GM23248 (cell line): ENCODE data around the gene NCR2. TPM values are rescaled to one million over a fixed set of nuclear protein-coding genes. Genes with fewer than 3 reads are reported as not detected.

ENCODE experiments used
- DNase-seq: peaks from one replicate; pipeline ENCODE4 v3.0.0-alpha.2; 2015
- H2AFZ ChIP-seq: fragments of 200-600 bp; sonication (generic); 2 replicates; pipeline ENCODE4 v1.6.1; 2016; ENCODE audit warnings: antibody characterized with exemption
- H3F3A ChIP-seq: fragments of 200-600 bp; sonication (generic); 2 replicates; pipeline ENCODE4 v1.6.1; 2016; ENCODE audit warnings: mild to moderate bottlenecking, antibody characterized with exemption, mixed run types; ENCODE audit not compliant: insufficient read depth
- H3K27ac ChIP-seq: fragments of 200-600 bp; sonication (generic); 2 replicates; pipeline ENCODE4 v1.5.1; 2016; ENCODE audit warnings: mild to moderate bottlenecking
- H3K27me3 ChIP-seq: fragments of 200-600 bp; sonication (generic); replicated peaks from 2 replicates; pipeline ENCODE4 v1.6.1; 2016; ENCODE audit warnings: mild to moderate bottlenecking; ENCODE audit not compliant: insufficient read depth
- H3K36me3 ChIP-seq: fragments of 200-600 bp; sonication (generic); 2 replicates; pipeline ENCODE4 v1.6.1; 2016; ENCODE audit warnings: low read depth, mild to moderate bottlenecking
- H3K4me1 ChIP-seq: fragments of 200-600 bp; sonication (generic); 2 replicates; pipeline ENCODE4 v1.6.1; 2016; ENCODE audit warnings: mild to moderate bottlenecking; ENCODE audit not compliant: insufficient read depth
- H3K4me2 ChIP-seq: fragments of 200-600 bp; sonication (generic); one replicate; pipeline ENCODE4 v1.6.1; 2016; ENCODE audit warnings: mild to moderate bottlenecking; ENCODE audit not compliant: unreplicated experiment
- H3K4me3 ChIP-seq: fragments of 200-600 bp; sonication (generic); 2 replicates; pipeline ENCODE4 v1.5.1; 2016; ENCODE audit warnings: mild to moderate bottlenecking
- H3K79me2 ChIP-seq: fragments of 200-600 bp; sonication (generic); 2 replicates; pipeline ENCODE4 v1.6.1; 2016; ENCODE audit warnings: mild to moderate bottlenecking; ENCODE audit not compliant: insufficient read depth
- H3K9ac ChIP-seq: fragments of 200-600 bp; sonication (generic); 2 replicates; pipeline ENCODE4 v1.6.1; 2016; ENCODE audit warnings: mild to moderate bottlenecking
- H3K9me2 ChIP-seq: fragments of 200-600 bp; sonication (generic); 2 replicates; pipeline ENCODE4 v1.6.1; 2016; ENCODE audit warnings: mixed run types, mild to moderate bottlenecking, moderate library complexity; ENCODE audit not compliant: insufficient read depth
- H3K9me3 ChIP-seq: fragments of 200-600 bp; sonication (generic); one replicate; pipeline ENCODE4 v1.6.1; 2017; ENCODE audit warnings: low read depth
- H4K20me1 ChIP-seq: fragments of 200-600 bp; sonication (generic); 2 replicates; pipeline ENCODE4 v1.6.0; 2016; ENCODE audit not compliant: insufficient read depth
- EZH2 ChIP-seq: fragments of 200-600 bp; sonication (generic); IDR thresholded peaks from 2 replicates; pipeline ENCODE4 v1.6.1; 2018; ENCODE audit warnings: antibody characterized with exemption, mild to moderate bottlenecking; ENCODE audit not compliant: insufficient read depth, poor library complexity, severe bottlenecking
- EZH2phosphoT487 ChIP-seq: fragments of 200-600 bp; sonication (generic); IDR thresholded peaks from 2 replicates; pipeline ENCODE4 v1.6.1; 2018; ENCODE audit warnings: antibody characterized with exemption, moderate library complexity, mild to moderate bottlenecking, low read depth; ENCODE audit not compliant: insufficient read depth
- WGBS, 2 experiments: methylation state at CpG; one replicate each; pipeline ENCODE4 v1.1.6; 2015 to 2017; ENCODE audit warnings: low lambda C conversion rate in 2 of 2, low coverage in 1 of 2; ENCODE audit errors: missing lambda C conversion rate in 2 of 2; 5-methylcytosine and 5-hydroxymethylcytosine counted together
- in situ Hi-C: fragments of 300-500 bp; cut with MboI; formaldehyde crosslinking; loops from 2 replicates; pipeline ENCODE4 v1.15.0; 2020
- polyA plus RNA-seq: library from polyadenylated mRNA; unstranded; fragments of >200 nt; fragmentation: Nextera tagmentation; extraction: Ambion mirVana; gene quantifications from 2 replicates; pipeline ENCODE4 v1.2.1, GENCODE V29; 2016
- total RNA-seq: library from RNA; depleted of rRNA; stranded (reverse); fragments of >200 nt; shearing (Covaris generic); gene quantifications from 2 replicates; pipeline ENCODE4 v1.2.3, GENCODE V29; 2014

The NCR2 gene
- total and polyA plus RNA-seq, 2 experiments from 2014 or later = not detected

DNA sequence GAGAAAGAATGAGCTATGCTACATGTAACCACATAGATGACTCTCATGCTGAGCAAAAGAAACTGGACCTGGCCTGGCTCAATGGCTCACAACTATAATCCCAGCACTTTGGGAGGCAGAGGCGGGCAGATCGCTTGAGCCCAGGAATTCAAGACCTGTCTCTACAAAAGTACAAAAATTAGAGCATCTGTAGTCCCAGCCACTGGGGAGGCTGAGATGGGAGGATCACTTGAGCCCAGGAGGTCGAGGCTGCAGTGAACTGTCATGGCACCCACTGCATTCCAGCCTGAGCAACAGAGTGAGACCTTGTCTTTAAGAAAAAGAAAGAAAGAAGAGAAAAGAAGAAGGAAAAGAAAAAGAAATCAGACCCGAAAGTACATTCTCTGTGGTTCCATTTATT lies 41.7 kb downstream of the NCR2 start:
- no peak overlapping the region for H3K4me2 ChIP-seq
- H4K20me1 ChIP-seq = no peaks in the 10 kb centered on the region
- H3K9me3 ChIP-seq = no peaks in the 10 kb centered on the region
- 64 to 78% methylated on average over 4 of the region's 4 CpGs for WGBS, 2 experiments
- H3K27ac ChIP-seq = no peak overlapping the region
- H2AFZ ChIP-seq = no peak overlapping the region
- H3K4me3 ChIP-seq = no peak overlapping the region
- in situ Hi-C loops = no loop called here
- no peak overlapping the region for H3K9ac ChIP-seq
- H3K79me2 ChIP-seq = no peaks in the 10 kb centered on the region
- H3K4me1 ChIP-seq = no peaks in the 10 kb centered on the region
- H3K27me3 ChIP-seq = peaks cover 88% of the 10 kb centered on the region
- TF ChIP-seq EZH2phosphoT487 (no peak), EZH2 (no peak)
- H3K9me2 ChIP-seq = no peaks in the 10 kb centered on the region
- no peaks in the 10 kb centered on the region for H3F3A ChIP-seq
- no peaks in the 10 kb centered on the region for H3K36me3 ChIP-seq
- DNase-seq = no peak

DNA sequence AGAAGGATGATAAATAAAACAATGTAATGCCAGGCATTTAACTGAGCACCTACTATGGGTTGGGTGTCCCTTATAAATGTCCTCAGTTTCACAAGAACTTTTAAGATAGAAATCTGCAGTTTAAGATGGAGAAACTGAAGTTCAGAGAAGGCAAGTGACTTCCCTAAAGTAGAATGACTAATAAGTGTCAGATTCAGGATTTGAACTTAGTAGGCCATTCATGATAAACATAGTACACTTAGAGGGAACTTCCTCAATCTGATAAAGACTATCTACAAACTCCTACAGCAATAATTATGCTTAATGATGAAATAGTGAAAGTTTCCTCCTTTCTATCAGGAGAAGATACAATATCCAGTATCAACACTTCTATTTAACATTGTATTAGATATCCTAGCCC lies 43.9 kb downstream of the NCR2 start:
- H3K9ac ChIP-seq = no peak overlapping the region
- H4K20me1 ChIP-seq = no peaks in the 10 kb centered on the region
- no peaks in the 10 kb centered on the region for H3K36me3 ChIP-seq
- H3K9me2 ChIP-seq = no peaks in the 10 kb centered on the region
- DNase-seq = no peak
- no peak overlapping the region for H3K4me2 ChIP-seq
- H3K27me3 ChIP-seq = peaks cover 76% of the 10 kb centered on the region
- no peaks in the 10 kb centered on the region for H3K79me2 ChIP-seq
- H3F3A ChIP-seq = no peaks in the 10 kb centered on the region
- in situ Hi-C loops = no loop called here
- no peak overlapping the region for H3K27ac ChIP-seq
- no peaks in the 10 kb centered on the region for H3K4me1 ChIP-seq
- TF ChIP-seq EZH2phosphoT487 = no peak
- no peaks in the 10 kb centered on the region for H3K9me3 ChIP-seq
- no peak overlapping the region for H2AFZ ChIP-seq
- no peak overlapping the region for H3K4me3 ChIP-seq

DNA sequence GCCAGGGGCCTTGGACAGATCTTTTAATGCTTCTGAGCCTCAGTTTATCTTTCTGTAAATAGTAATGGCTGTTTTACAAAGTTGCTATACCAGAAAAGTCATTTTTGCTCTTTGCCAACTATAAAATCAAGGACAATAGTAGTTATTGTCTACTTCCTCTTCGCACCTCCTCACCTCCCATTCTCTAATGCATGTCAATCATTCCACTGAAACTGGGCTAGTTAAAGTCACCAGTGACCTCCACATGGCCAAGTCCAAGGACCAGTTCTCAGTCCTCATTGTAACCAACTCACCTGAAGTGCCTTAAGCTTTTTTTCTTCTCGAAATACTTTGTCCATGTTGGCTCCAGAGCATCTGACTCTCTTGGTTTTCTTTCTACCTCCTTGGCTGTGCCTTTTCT lies 51.2 kb downstream of the NCR2 start:
- no peak for TF ChIP-seq EZH2phosphoT487
- no peak for TF ChIP-seq EZH2
- no peak for DNase-seq
- no peaks in the 10 kb centered on the region for H3K36me3 ChIP-seq
- in situ Hi-C loops = no loop called here
- no peak overlapping the region for H3K4me3 ChIP-seq
- H4K20me1 ChIP-seq = no peaks in the 10 kb centered on the region
- H3K27me3 ChIP-seq = peaks cover 45% of the 10 kb centered on the region
- H3K79me2 ChIP-seq = no peaks in the 10 kb centered on the region
- no peak overlapping the region for H3K4me2 ChIP-seq
- no peaks in the 10 kb centered on the region for H3K9me2 ChIP-seq
- H3K9ac ChIP-seq = no peak overlapping the region
- no peaks in the 10 kb centered on the region for H3K9me3 ChIP-seq
- WGBS, 2 experiments = 21 to 32% methylated on average over 2 of the region's 2 CpGs
- H3K27ac ChIP-seq = no peak overlapping the region
- H2AFZ ChIP-seq = no peak overlapping the region
- no peaks in the 10 kb centered on the region for H3K4me1 ChIP-seq
- no peaks in the 10 kb centered on the region for H3F3A ChIP-seq

DNA sequence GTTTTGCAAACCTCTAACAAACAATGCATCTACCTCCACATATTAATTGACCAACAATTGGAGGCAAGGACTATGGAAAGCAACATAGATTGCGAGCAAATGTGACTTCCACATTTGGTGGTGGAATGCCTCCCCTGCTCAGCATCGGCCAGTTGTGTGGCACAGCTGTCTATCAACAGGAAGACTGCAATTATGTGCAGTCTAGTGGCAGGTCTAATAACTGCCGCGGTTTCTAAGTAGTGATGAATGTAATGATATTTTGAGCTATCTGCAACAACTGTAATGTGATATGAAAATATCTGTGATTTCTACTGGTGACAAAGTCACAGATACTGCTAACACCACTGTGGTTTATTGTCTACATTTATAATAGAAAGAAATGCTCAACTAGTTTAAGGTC lies 56.8 kb downstream of the NCR2 start:
- peaks cover 34% of the 10 kb centered on the region for H3K27me3 ChIP-seq
- H3K4me3 ChIP-seq = no peak overlapping the region
- no peaks in the 10 kb centered on the region for H3K36me3 ChIP-seq
- no peaks in the 10 kb centered on the region for H3K9me2 ChIP-seq
- no peaks in the 10 kb centered on the region for H4K20me1 ChIP-seq
- H3K4me2 ChIP-seq = no peak overlapping the region
- no peak for TF ChIP-seq EZH2
- no peaks in the 10 kb centered on the region for H3K4me1 ChIP-seq
- no peak overlapping the region for H3K27ac ChIP-seq
- H3K9me3 ChIP-seq = no peaks in the 10 kb centered on the region
- in situ Hi-C loops = no loop called here
- no peak overlapping the region for H3K9ac ChIP-seq
- WGBS, 2 experiments = 40 to 43% methylated on average over 4 of the region's 4 CpGs
- no peaks in the 10 kb centered on the region for H3F3A ChIP-seq
- H3K79me2 ChIP-seq = no peaks in the 10 kb centered on the region
- no peak for DNase-seq
- no peak overlapping the region for H2AFZ ChIP-seq

DNA sequence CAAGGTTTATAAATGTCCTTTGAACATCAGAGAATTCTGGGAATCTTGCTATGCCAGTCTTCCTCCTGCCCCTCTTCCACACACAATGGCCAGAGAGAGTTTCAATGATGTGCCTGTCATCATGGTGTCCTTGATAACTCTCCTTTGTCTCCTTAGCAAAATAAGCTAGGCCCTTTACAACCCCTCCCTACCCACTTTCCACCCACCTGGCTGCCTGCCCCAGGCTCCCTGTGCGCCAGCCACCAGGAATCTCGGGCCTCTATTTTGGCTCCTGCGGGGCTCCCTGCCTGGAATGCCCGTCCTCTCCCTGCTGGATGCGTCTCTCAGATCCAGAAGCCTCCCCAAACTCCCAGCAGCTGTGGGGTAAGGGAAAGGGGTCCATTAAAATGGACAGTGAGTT lies 60.9 kb downstream of the NCR2 start:
- Histone ChIP-seq H3K79me2 (no peaks in the 10 kb centered on the region), H3K9me2 (no peaks in the 10 kb centered on the region), H4K20me1 (no peaks in the 10 kb centered on the region), H2AFZ (no peak overlapping the region), H3K36me3 (no peaks in the 10 kb centered on the region), H3K9me3 (no peaks in the 10 kb centered on the region), H3K9ac (no peak overlapping the region), H3K4me2 (no peak overlapping the region), H3K27ac (no peak overlapping the region), H3K4me3 (no peak overlapping the region), H3K4me1 (no peaks in the 10 kb centered on the region), H3F3A (no peaks in the 10 kb centered on the region), H3K27me3 (peaks cover 42% of the 10 kb centered on the region)
- in situ Hi-C loops = no loop called here
- TF ChIP-seq EZH2 (no peak), EZH2phosphoT487 (no peak)
- WGBS, 2 experiments = 20 to 21% methylated on average over 5 of the region's 5 CpGs
- DNase-seq = no peak
